Ascending aorta (tissue), 2 donors: Measurements from ENCODE around the gene KCNC4. TPM values are rescaled to one million over a fixed set of nuclear protein-coding genes. Genes with fewer than 3 reads are reported as not detected.

Source experiments
- DNase-seq, 2 donors: peaks; one replicate each; pipeline ENCODE4 v3.0.0-alpha.2; 2019; ENCODE audit warnings: low spot score in 2 of 2
- H3K27ac ChIP-seq, 2 donors: fragments of 200-600 bp; sonication (generic); one replicate each; pipeline ENCODE4 v1.5.1; 2016 to 2017; ENCODE audit warnings: mild to moderate bottlenecking in 1 of 2
- H3K27me3 ChIP-seq: fragments of 200-600 bp; sonication (generic); one replicate; pipeline ENCODE4 v1.5.1; 2017
- H3K36me3 ChIP-seq, 2 donors: fragments of 200-600 bp; sonication (generic); one replicate each; pipeline ENCODE4 v1.5.1; 2016
- H3K4me1 ChIP-seq, 2 donors: fragments of 200-600 bp; sonication (generic); one replicate each; pipeline ENCODE4 v1.5.1; 2016 to 2017; ENCODE audit warnings: mild to moderate bottlenecking in 1 of 2
- H3K4me3 ChIP-seq, 2 donors: fragments of 200-600 bp; sonication (generic); one replicate each; pipeline ENCODE4 v1.5.1; 2016 to 2017; ENCODE audit warnings: mild to moderate bottlenecking in 1 of 2
- H3K9me3 ChIP-seq, 2 donors: fragments of 200-600 bp; sonication (generic); one replicate each; pipeline ENCODE4 v1.5.1; 2016
- intact Hi-C: fragments of 100-400 bp; cut with DNase I; formaldehyde crosslinking; loops from one replicate; pipeline ENCODE4 v1.15.1; 2023
- total RNA-seq: library from RNA; depleted of rRNA; stranded (reverse); fragments of >200 nt; gene quantifications from one replicate; pipeline ENCODE4 v1.1.0, GENCODE V29; 2016
- TF ChIP-seq, protein P1 (sequence below), 3 experiments: fragments of 200-600 bp in 2 of 3; fragments of 450-650 bp in 1 of 3; sonication (generic) in 2 of 3; IDR thresholded peaks; one replicate each; pipeline ENCODE4 v1.5.1; 2016 to 2019; ENCODE audit warnings: antibody characterized with exemption in 3 of 3, mild to moderate bottlenecking in 1 of 3, moderate library complexity in 1 of 3

The KCNC4 gene
- total RNA-seq, 1 donor from 2014 or later, result 8.4 TPM

- intact Hi-C loops, result no loop called here
Measured at GRCh38 chr1:110197905-110198629, 12.0 kb upstream of the KCNC4 start.

DNA sequence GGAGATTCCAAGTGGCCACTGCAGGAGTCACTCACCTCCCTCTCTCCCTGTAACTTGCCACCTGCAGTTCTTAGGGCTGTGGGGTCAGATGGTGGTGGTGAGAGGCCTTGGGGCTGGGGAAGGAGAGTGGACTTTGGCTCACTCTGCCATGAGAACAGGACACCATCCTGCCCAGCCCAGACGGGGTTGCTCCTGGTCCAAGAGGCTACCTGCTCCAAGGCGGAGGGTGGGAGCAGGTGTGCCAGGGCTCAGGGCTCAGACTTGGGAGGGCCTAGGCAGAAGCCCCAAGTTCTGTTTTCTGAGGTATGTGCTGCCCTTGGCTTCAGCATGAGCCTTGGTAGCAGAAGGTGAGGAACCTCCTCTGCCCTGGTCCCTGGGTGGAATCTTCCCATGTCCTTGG lies 11.4 kb upstream of the KCNC4 start:
- H3K4me1 ChIP-seq, result no peaks in the 10 kb centered on the region
- H3K36me3 ChIP-seq, result no peaks in the 10 kb centered on the region
- no peak for DNase-seq
- TF ChIP-seq, protein P1, sequence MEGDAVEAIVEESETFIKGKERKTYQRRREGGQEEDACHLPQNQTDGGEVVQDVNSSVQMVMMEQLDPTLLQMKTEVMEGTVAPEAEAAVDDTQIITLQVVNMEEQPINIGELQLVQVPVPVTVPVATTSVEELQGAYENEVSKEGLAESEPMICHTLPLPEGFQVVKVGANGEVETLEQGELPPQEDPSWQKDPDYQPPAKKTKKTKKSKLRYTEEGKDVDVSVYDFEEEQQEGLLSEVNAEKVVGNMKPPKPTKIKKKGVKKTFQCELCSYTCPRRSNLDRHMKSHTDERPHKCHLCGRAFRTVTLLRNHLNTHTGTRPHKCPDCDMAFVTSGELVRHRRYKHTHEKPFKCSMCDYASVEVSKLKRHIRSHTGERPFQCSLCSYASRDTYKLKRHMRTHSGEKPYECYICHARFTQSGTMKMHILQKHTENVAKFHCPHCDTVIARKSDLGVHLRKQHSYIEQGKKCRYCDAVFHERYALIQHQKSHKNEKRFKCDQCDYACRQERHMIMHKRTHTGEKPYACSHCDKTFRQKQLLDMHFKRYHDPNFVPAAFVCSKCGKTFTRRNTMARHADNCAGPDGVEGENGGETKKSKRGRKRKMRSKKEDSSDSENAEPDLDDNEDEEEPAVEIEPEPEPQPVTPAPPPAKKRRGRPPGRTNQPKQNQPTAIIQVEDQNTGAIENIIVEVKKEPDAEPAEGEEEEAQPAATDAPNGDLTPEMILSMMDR (IDR thresholded peaks at IDR 0.05), result no peak
- intact Hi-C loops, result no loop called here
- no peaks in the 10 kb centered on the region for H3K9me3 ChIP-seq
- H3K27me3 ChIP-seq, result no peaks in the 10 kb centered on the region
- no peak overlapping the region for H3K27ac ChIP-seq
- no peak overlapping the region for H3K4me3 ChIP-seq

More at GRCh38 chr1:110197905-110198629, 12.0 kb upstream of the KCNC4 start:
- TF ChIP-seq, protein P1 (IDR thresholded peaks at IDR 0.05), result no peak
- no peak overlapping the region for H3K4me3 ChIP-seq
- H3K36me3 ChIP-seq, result no peaks in the 10 kb centered on the region
- no peak overlapping the region for H3K27ac ChIP-seq
- no peaks in the 10 kb centered on the region for H3K27me3 ChIP-seq
- H3K4me1 ChIP-seq, result no peaks in the 10 kb centered on the region
- DNase-seq, result no peak
- no peaks in the 10 kb centered on the region for H3K9me3 ChIP-seq

GRCh38 chr1:110200190-110200589 lies 9.9 kb upstream of the KCNC4 start:
- no peaks in the 10 kb centered on the region for H3K4me1 ChIP-seq
- H3K4me3 ChIP-seq, result no peak overlapping the region
- H3K36me3 ChIP-seq, result no peaks in the 10 kb centered on the region
- H3K9me3 ChIP-seq, result no peaks in the 10 kb centered on the region
- intact Hi-C loops, result no loop called here
- no peak for DNase-seq
- H3K27ac ChIP-seq, result no peak overlapping the region
- H3K27me3 ChIP-seq, result no peaks in the 10 kb centered on the region
- TF ChIP-seq, protein P1 (IDR thresholded peaks at IDR 0.05), result no peak

GRCh38 chr1:110200666-110201065 lies 9.4 kb upstream of the KCNC4 start:
- no peaks in the 10 kb centered on the region for H3K9me3 ChIP-seq
- no peak overlapping the region for H3K4me3 ChIP-seq
- H3K36me3 ChIP-seq, result no peaks in the 10 kb centered on the region
- DNase-seq, result no peak
- no peaks in the 10 kb centered on the region for H3K27me3 ChIP-seq
- no peak overlapping the region for H3K27ac ChIP-seq
- TF ChIP-seq, protein P1 (IDR thresholded peaks at IDR 0.05), result no peak
- intact Hi-C loops, result no loop called here
- no peaks in the 10 kb centered on the region for H3K4me1 ChIP-seq

DNA sequence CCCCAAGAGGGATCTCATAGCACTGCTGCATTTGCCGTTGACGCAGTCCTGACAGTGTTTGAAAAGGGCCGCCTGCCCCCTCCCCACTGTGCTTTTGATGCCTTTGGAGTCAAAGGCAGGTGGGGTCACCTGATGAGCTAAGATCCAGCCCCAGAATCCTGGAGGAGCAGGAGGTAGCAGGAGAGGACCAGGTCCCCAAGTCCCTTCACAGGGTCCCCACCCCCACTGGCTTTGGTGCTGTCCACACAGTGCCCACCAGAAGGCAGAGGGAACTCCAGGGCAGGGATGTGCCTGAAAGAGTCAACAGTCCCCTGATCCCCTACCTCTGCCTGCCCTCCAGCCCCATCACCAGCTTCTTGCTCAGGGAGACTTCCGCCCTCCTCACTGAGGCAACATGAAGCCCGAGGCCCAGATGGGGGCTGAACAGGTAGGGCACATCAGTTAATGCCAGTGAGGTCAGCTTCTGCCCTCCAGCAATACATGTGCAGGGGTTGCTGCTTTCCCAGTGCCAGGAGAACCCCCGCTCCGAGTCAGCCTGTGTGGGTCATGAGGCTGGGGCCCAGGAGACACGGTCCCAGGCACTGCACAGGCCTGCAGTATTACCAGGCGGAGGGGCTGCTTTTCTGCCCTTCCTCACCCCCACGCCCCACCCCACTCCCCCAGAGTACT lies 8.8 kb upstream of the KCNC4 start:
- no peak overlapping the region for H3K27ac ChIP-seq
- no peak for DNase-seq
- intact Hi-C loops, result no loop called here

More for the DNA sequence above, 8.8 kb upstream of the KCNC4 start:
- H3K4me1 ChIP-seq, result no peaks in the 10 kb centered on the region
- TF ChIP-seq, protein P1 (IDR thresholded peaks at IDR 0.05), result no peak
- H3K36me3 ChIP-seq, result no peaks in the 10 kb centered on the region
- no peaks in the 10 kb centered on the region for H3K27me3 ChIP-seq
- H3K9me3 ChIP-seq, result no peaks in the 10 kb centered on the region
- H3K4me3 ChIP-seq, result no peak overlapping the region
